Measurements from ENCODE around the gene ZNF232. TPM values are rescaled to one million over a fixed set of nuclear protein-coding genes. Genes with fewer than 3 reads are reported as not detected.
"Not testable (repeated sequence)": the region's sequence is repeated elsewhere in the genome, so short reads cannot be mapped to it uniquely, and the experiment has no call there.

Gene ZNF232
- polyA plus RNA-seq, 1 experiment = 4.8 TPM

GRCh38 chr17:5131146-5131715, 19.6 kb upstream of the ZNF232 start:
- DNase-seq (ENCODE audit: low read depth, low spot score) = no peak
- no peaks in the 10 kb centered on the region; the same call in 1 of the 2 replicates for H3K9me3 ChIP-seq (ENCODE audit: control insufficient read depth, insufficient read depth, low read length)
- peaks cover 6% of the 10 kb centered on the region for H3K27me3 ChIP-seq (ENCODE audit: control insufficient read depth, insufficient read depth, low read length)
- TF ChIP-seq CTCF (IDR thresholded peaks at IDR 0.05; ENCODE audit: low read depth, low read length) = no peak
- POLR2A ChIA-PET = no interaction called here
- H3K4me3 ChIP-seq (ENCODE audit: low read depth, low read length) = no peak overlapping the region
- CTCF ChIA-PET = interaction anchor here (0.6 kb wide), 1 partner anchor 138 kb away, joined by 3 read pairs; no protein-coding TSS in a partner anchor
- no peak overlapping the region for H3K27ac ChIP-seq (ENCODE audit: low read depth, low read length)

GRCh38 chr17:5130687-5131086, 19.0 kb upstream of the ZNF232 start:
- POLR2A ChIA-PET; H3K4me3 ChIP-seq (ENCODE audit: low read depth, low read length): not testable (repeated sequence)
- CTCF ChIA-PET = interaction anchor here (0.6 kb wide), 1 partner anchor 138 kb away, joined by 3 read pairs; no protein-coding TSS in a partner anchor

GRCh38 chr17:5130261-5130660, 18.6 kb upstream of the ZNF232 start:
- H3K4me3 ChIP-seq (ENCODE audit: low read depth, low read length); DNase-seq (ENCODE audit: low read depth, low spot score); H3K27me3 ChIP-seq (ENCODE audit: control insufficient read depth, insufficient read depth, low read length); H3K9me3 ChIP-seq (ENCODE audit: control insufficient read depth, insufficient read depth, low read length); H3K27ac ChIP-seq (ENCODE audit: low read depth, low read length); CTCF ChIA-PET; POLR2A ChIA-PET: not testable (repeated sequence)

More at GRCh38 chr17:5130687-5131086, 19.0 kb upstream of the ZNF232 start:
- not testable (repeated sequence) for H3K27ac ChIP-seq (ENCODE audit: low read depth, low read length); DNase-seq (ENCODE audit: low read depth, low spot score); H3K9me3 ChIP-seq (ENCODE audit: control insufficient read depth, insufficient read depth, low read length); H3K27me3 ChIP-seq (ENCODE audit: control insufficient read depth, insufficient read depth, low read length)

- H3K27me3 ChIP-seq (ENCODE audit: control insufficient read depth, insufficient read depth, low read length); H3K4me3 ChIP-seq (ENCODE audit: low read depth, low read length); DNase-seq (ENCODE audit: low read depth, low spot score); H3K27ac ChIP-seq (ENCODE audit: low read depth, low read length); POLR2A ChIA-PET; CTCF ChIA-PET; H3K9me3 ChIP-seq (ENCODE audit: control insufficient read depth, insufficient read depth, low read length): not testable (repeated sequence)
Measured at GRCh38 chr17:5129770-5130169, 18.1 kb upstream of the ZNF232 start.

GRCh38 chr17:5128905-5129535, 17.3 kb upstream of the ZNF232 start:
- ChIA-PET CTCF (no interaction called here), POLR2A (no interaction called here)
- Histone ChIP-seq H3K4me3 (ENCODE audit: low read depth, low read length) (no peak overlapping the region), H3K27me3 (ENCODE audit: control insufficient read depth, insufficient read depth, low read length) (peaks cover 9% of the 10 kb centered on the region), H3K9me3 (ENCODE audit: control insufficient read depth, insufficient read depth, low read length) (no peaks in the 10 kb centered on the region), H3K27ac (ENCODE audit: low read depth, low read length) (no peak overlapping the region)
- no peak for DNase-seq (ENCODE audit: low read depth, low spot score)
- TF ChIP-seq CTCF (IDR thresholded peaks at IDR 0.05; ENCODE audit: low read depth, low read length) = no peak

GRCh38 chr17:5128387-5128786, 16.7 kb upstream of the ZNF232 start:
- H3K4me3 ChIP-seq (ENCODE audit: low read depth, low read length); DNase-seq (ENCODE audit: low read depth, low spot score); POLR2A ChIA-PET; CTCF ChIA-PET; H3K27ac ChIP-seq (ENCODE audit: low read depth, low read length); H3K27me3 ChIP-seq (ENCODE audit: control insufficient read depth, insufficient read depth, low read length); H3K9me3 ChIP-seq (ENCODE audit: control insufficient read depth, insufficient read depth, low read length): not testable (repeated sequence)

GRCh38 chr17:5127910-5128309, 16.2 kb upstream of the ZNF232 start:
- ChIA-PET CTCF (no interaction called here), POLR2A (no interaction called here)
- H3K27me3 ChIP-seq (ENCODE audit: control insufficient read depth, insufficient read depth, low read length) = peaks cover 9% of the 10 kb centered on the region

More at GRCh38 chr17:5127910-5128309, 16.2 kb upstream of the ZNF232 start:
- no peak for DNase-seq (ENCODE audit: low read depth, low spot score)
- TF ChIP-seq CTCF (IDR thresholded peaks at IDR 0.05; ENCODE audit: low read depth, low read length) = no peak
- no peak overlapping the region for H3K27ac ChIP-seq (ENCODE audit: low read depth, low read length)
- H3K9me3 ChIP-seq (ENCODE audit: control insufficient read depth, insufficient read depth, low read length) = peaks cover 3% of the 10 kb centered on the region; the same call in 1 of the 2 replicates
- no peak overlapping the region for H3K4me3 ChIP-seq (ENCODE audit: low read depth, low read length)
